Hippocampal formation (tissue), 2 donors: ENCODE results near the gene SPDYE11.
"Not testable (repeated sequence)": the region's sequence is repeated elsewhere in the genome, so short reads cannot be mapped to it uniquely, and the experiment has no call there.

Source experiments
- DNase-seq, 2 donors: peaks; one replicate each; lab custom pipeline; 2025; lab: John Stamatoyannopoulos, UW

Gene SPDYE11, protein sequence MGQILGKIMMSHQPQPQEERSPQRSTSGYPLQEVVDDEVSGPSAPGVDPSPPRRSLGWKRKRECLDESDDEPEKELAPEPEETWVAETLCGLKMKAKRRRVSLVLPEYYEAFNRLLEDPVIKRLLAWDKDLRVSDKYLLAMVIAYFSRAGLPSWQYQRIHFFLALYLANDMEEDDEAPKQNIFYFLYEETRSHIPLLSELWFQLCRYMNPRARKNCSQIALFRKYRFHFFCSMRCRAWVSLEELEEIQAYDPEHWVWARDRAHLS

DNA sequence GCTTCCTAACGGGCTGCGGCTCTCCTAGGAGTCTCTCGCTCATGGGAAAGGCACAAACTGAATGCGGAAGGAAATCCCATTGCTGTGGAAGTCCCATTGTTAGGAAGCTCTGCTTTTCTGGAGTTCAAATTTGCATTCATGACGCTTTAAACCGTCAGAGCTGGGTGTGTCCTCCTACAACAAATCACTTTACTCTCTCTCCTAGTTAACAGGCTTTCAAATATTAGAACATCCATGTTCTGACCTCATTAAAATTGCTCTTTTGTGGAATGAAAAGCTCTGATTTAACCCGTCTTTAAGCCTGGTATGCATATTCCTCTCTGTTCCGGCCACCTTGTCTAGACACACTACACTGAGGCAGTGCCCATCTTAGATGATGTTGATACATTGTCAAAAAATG, at the start of gene SPDYE11:
SPDYE11 (minus strand) TSS at position 101 of the 400 bp plus-strand sequence. CDS start 1,800 bp downstream, outside the sequence.
- DNase-seq: not testable (repeated sequence)

DNA sequence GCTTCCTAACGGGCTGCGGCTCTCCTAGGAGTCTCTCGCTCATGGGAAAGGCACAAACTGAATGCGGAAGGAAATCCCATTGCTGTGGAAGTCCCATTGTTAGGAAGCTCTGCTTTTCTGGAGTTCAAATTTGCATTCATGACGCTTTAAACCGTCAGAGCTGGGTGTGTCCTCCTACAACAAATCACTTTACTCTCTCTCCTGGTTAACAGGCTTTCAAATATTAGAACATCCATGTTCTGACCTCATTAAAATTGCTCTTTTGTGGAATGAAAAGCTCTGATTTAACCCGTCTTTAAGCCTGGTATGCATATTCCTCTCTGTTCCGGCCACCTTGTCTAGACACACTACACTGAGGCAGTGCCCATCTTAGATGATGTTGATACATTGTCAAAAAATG, 28.2 kb upstream of the SPDYE11 start, which contains the start of gene SPDYE9:
SPDYE9 (minus strand) TSS at position 101 of the 400 bp plus-strand sequence. CDS start 1,800 bp downstream, outside the sequence.
- not testable (repeated sequence) for DNase-seq

DNA sequence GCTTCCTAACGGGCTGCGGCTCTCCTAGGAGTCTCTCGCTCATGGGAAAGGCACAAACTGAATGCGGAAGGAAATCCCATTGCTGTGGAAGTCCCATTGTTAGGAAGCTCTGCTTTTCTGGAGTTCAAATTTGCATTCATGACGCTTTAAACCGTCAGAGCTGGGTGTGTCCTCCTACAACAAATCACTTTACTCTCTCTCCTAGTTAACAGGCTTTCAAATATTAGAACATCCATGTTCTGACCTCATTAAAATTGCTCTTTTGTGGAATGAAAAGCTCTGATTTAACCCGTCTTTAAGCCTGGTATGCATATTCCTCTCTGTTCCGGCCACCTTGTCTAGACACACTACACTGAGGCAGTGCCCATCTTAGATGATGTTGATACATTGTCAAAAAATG, 28.0 kb downstream of the SPDYE11 start, which contains the start of gene SPDYE8:
SPDYE8 (minus strand) TSS at position 101 of the 400 bp plus-strand sequence. CDS start 1,800 bp downstream, outside the sequence.
- DNase-seq: not testable (repeated sequence)

DNA sequence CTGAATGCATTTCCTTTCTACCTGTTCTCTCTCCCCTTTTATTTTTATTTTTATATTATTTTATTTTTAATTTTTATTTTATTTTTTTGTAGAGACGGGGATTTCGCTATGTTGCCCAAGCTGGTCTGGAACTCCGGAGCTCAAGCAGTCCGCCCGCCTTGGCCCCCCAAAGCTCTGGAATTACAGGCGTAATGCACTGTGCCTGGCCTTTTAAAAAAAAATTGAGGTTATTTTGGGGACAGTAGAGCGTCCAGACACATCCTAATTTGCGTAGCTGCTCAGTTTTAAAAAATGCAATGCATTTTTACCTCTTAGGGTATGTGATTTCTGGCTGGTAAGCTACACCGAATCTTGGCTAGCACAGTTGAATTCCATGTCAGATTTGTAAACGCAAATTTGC, 51.2 kb downstream of the SPDYE11 start:
- not testable (repeated sequence) for DNase-seq

DNA sequence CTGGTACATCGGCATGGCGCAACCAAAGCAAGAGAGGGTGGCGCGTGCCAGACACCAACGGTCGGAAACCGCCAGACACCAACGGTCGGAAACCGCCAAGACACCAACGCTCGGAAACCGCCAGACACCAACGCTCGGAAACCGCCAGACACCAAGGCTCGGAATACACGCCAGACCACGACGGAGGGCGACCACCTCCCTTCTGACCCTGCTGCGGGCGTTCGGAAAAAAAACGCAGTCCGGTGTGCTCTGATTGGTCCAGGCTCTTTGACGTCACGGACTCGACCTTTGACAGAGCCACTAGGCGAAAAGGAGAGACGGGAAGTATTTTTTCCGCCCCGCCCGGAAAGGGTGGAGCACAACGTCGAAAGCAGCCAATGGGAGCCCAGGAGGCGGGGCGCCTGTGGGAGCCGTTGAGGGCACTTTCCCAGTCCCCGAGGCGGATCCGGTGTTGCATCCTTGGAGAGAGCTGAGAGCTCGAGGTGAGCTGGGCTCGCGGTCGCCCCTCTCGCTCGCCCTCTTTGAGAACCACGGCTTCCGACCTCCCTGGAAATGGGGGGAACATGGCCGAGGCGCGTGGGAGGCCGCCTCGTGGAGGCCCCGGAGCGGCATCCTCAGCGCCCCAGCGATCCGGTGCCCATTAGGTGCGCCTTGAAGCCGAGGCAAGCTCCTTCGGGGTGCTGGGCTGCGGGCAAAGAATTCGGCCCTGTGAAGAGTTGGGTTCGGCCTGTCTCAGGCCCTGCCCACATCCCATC, 51.8 kb downstream of the SPDYE11 start:
- DNase-seq: not testable (repeated sequence)

DNA sequence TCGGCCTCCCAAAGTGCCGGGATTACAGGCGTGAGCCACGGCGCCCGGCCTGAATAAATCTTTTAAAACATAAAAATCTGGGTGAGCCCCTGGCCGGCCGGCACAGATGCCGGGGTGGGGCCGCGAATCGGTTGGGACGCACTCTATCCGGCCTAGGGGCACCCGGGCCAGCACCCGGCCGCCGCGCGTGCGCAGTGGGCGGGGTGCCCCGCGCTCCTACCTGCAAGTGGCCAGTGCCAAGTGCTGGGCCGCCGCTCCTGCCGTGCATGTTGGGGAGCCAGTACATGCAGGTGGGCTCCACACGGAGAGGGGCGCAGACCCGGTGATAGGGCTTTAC, 52.4 kb downstream of the SPDYE11 start:
- DNase-seq: not testable (repeated sequence)

DNA sequence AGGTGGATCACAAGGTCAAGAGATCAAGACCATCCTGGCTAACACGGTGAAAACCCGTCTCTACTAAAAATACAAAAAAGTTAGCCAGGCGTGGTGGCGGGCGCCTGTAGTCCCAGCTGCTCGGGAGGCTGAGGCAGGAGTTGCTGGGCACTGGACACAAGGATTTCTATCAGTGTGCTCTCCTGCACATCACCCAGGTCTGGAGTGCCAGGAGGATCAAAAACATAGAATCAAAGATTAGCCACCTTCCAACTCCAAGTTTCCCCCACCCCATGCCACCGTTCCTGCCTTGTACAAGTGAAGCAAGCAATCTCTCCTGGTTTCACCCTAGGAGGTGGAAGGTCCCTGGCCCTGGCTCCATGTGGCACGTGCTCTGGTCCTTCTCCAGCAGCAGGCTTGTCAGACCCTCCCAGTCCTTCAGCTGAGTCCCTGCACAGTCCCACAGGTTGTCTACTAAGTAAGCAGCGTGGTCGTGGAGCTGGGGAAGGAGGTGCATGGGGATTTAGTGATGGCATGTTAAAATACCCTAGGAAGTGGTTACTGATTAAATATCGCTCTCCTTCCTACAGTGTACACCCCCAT, 59.7 kb downstream of the SPDYE11 start:
- not testable (repeated sequence) for DNase-seq
